HEK293 (cell line): ENCODE data around the gene IGF2BP2.

ENCODE experiments used
- CTCF ChIA-PET: fragments of 350-600 bp; formaldehyde crosslinking; extraction: SDS; loops from one replicate; lab custom pipeline; 2021; ENCODE audit warnings: antibody characterized with exemption; lab: Yijun Ruan, JAX
- POLR2A ChIA-PET: fragments of 300-600 bp; formaldehyde crosslinking; extraction: SDS; loops from one replicate; lab custom pipeline; 2020; ENCODE audit warnings: antibody characterized with exemption, inconsistent platforms; lab: Yijun Ruan, JAX
- H3K27ac ChIP-seq: fragments of 200-500 bp; sonication (Bioruptor generic); 2 replicates; pipeline ENCODE4 v1.5.1; 2014; ENCODE audit warnings: low read depth, low read length, control low read depth, inconsistent platforms; ENCODE audit errors: extremely low read depth
- H3K36me3 ChIP-seq, 2 experiments: fragments of 200-500 bp in 1 of 2; sonication (Bioruptor generic) in 1 of 2; 1 replicate in 1 of 2; 2 replicates in 1 of 2; pipeline ENCODE4 v1.5.1; 2014 to 2017; ENCODE audit warnings: inconsistent platforms in 2 of 2, low read length in 2 of 2; ENCODE audit not compliant: control insufficient read depth in 2 of 2, insufficient read depth in 1 of 2
- H3K4me1 ChIP-seq: fragments of 200-500 bp; sonication (Bioruptor generic); 2 replicates; pipeline ENCODE4 v1.5.1; 2014; ENCODE audit warnings: mild to moderate bottlenecking, low read length, inconsistent platforms; ENCODE audit not compliant: control insufficient read depth, insufficient read depth
- H3K4me3 ChIP-seq: 2 replicates; pipeline ENCODE4 v1.5.1; 2011; ENCODE audit warnings: low read depth, mild to moderate bottlenecking, control low read depth, low read length, moderate library complexity
- H3K9me3 ChIP-seq: fragments of 200-500 bp; sonication (Bioruptor generic); 2 replicates; pipeline ENCODE4 v1.5.1; 2014; ENCODE audit warnings: low read depth, low read length, inconsistent platforms; ENCODE audit not compliant: control insufficient read depth, insufficient read depth
- GFI1B ChIP-seq: fragments of 450-650 bp; formaldehyde crosslinking; IDR thresholded peaks from 2 replicates; pipeline ENCODE4 v1.5.1; 2016; ENCODE audit warnings: missing biosample characterization, missing genetic modification characterization
- KLF7 ChIP-seq: fragments of 450-650 bp; formaldehyde crosslinking; IDR thresholded peaks from 2 replicates; pipeline ENCODE4 v1.5.1; 2016; ENCODE audit warnings: missing biosample characterization, missing genetic modification characterization, borderline replicate concordance
- PRDM10 ChIP-seq: fragments of 450-650 bp; formaldehyde crosslinking; IDR thresholded peaks from 2 replicates; pipeline ENCODE4 v1.5.1; 2016; ENCODE audit warnings: missing biosample characterization, missing genetic modification characterization
- REST ChIP-seq: fragments of 450-650 bp; formaldehyde crosslinking; IDR thresholded peaks from 2 replicates; pipeline ENCODE4 v1.5.1; 2016; ENCODE audit warnings: missing biosample characterization, missing genetic modification characterization
- SCRT2 ChIP-seq: fragments of 450-650 bp; formaldehyde crosslinking; IDR thresholded peaks from 2 replicates; pipeline ENCODE4 v1.5.1; 2016; ENCODE audit warnings: missing biosample characterization, missing genetic modification characterization
- YY1 ChIP-seq: fragments of 450-650 bp; formaldehyde crosslinking; IDR thresholded peaks from 2 replicates; pipeline ENCODE4 v1.5.1; 2018; ENCODE audit warnings: missing biosample characterization, missing genetic modification characterization
- ZNF10 ChIP-seq: fragments of 450-650 bp; formaldehyde crosslinking; IDR thresholded peaks from 2 replicates; pipeline ENCODE4 v1.5.1; 2017; ENCODE audit warnings: missing biosample characterization, missing genetic modification characterization
- ZNF133 ChIP-seq: fragments of 450-650 bp; formaldehyde crosslinking; IDR thresholded peaks from 2 replicates; pipeline ENCODE4 v1.5.1; 2016; ENCODE audit warnings: missing biosample characterization, missing genetic modification characterization
- ZNF146 ChIP-seq: fragments of 450-650 bp; formaldehyde crosslinking; IDR thresholded peaks from 2 replicates; pipeline ENCODE4 v1.5.1; 2016; ENCODE audit warnings: missing biosample characterization, missing genetic modification characterization
- ZNF174 ChIP-seq: fragments of 450-650 bp; formaldehyde crosslinking; IDR thresholded peaks from 2 replicates; pipeline ENCODE4 v1.5.0; 2017; ENCODE audit warnings: missing biosample characterization, mild to moderate bottlenecking, missing genetic modification characterization
- ZNF175 ChIP-seq: fragments of 450-650 bp; formaldehyde crosslinking; IDR thresholded peaks from 2 replicates; pipeline ENCODE4 v1.5.1; 2016; ENCODE audit warnings: missing biosample characterization, missing genetic modification characterization
- ZNF324 ChIP-seq: fragments of 450-650 bp; formaldehyde crosslinking; IDR thresholded peaks from 2 replicates; pipeline ENCODE4 v1.5.1; 2016; ENCODE audit warnings: missing biosample characterization, missing genetic modification characterization
- ZNF362 ChIP-seq: fragments of 450-650 bp; formaldehyde crosslinking; IDR thresholded peaks from 2 replicates; pipeline ENCODE4 v1.5.1; 2016; ENCODE audit warnings: missing biosample characterization, missing genetic modification characterization
- ZNF423 ChIP-seq: fragments of 450-650 bp; formaldehyde crosslinking; IDR thresholded peaks from 2 replicates; pipeline ENCODE4 v1.5.1; 2016; ENCODE audit warnings: missing biosample characterization, missing genetic modification characterization
- ZNF514 ChIP-seq: fragments of 450-650 bp; formaldehyde crosslinking; IDR thresholded peaks from 2 replicates; pipeline ENCODE4 v1.5.1; 2016; ENCODE audit warnings: missing biosample characterization, missing genetic modification characterization
- ZNF518A ChIP-seq: fragments of 450-650 bp; formaldehyde crosslinking; conservative IDR thresholded peaks from 2 replicates; pipeline ENCODE4 v1.5.1; 2016; ENCODE audit warnings: low read depth, missing biosample characterization, missing genetic modification characterization
- ZNF558 ChIP-seq: fragments of 450-650 bp; formaldehyde crosslinking; IDR thresholded peaks from 2 replicates; pipeline ENCODE4 v1.5.1; 2016; ENCODE audit warnings: missing biosample characterization, missing genetic modification characterization
- ZSCAN4 ChIP-seq: fragments of 450-650 bp; formaldehyde crosslinking; IDR thresholded peaks from 2 replicates; pipeline ENCODE4 v1.5.1; 2017; ENCODE audit warnings: missing biosample characterization, missing genetic modification characterization

Gene IGF2BP2

GRCh38 chr3:185837414-185837813, 12.6 kb upstream of the IGF2BP2 start (continued):
- TF ChIP-seq ZNF362 (tag by site-specific recombination) = no peak
- TF ChIP-seq ZNF174 (tag by site-specific recombination) = no peak
- TF ChIP-seq, all 188 proteins: peak for 1

- Histone ChIP-seq H3K9me3 (no peaks in the 10 kb centered on the region), H3K4me3 (no peak overlapping the region), H3K4me1 (no peaks in the 10 kb centered on the region), H3K27ac (no peak overlapping the region), H3K36me3 (peaks cover 0 to 12% of the 10 kb centered on the region in 2 experiments; a peak in 1 of 3 replicates)
- TF ChIP-seq ZNF324 = no peak
- no peak for TF ChIP-seq ZNF558 (tag by site-specific recombination)
- ChIA-PET CTCF (no interaction called here), POLR2A (no interaction called here)
These were observed 7.1 kb upstream of the IGF2BP2 start for GRCh38 chr3:185831990-185832389.

- no peak for TF ChIP-seq YY1 (tag by site-specific recombination)
- TF ChIP-seq ZNF10 (tag by site-specific recombination) = no peak
- no peak for TF ChIP-seq KLF7 (tag by site-specific recombination)
- no peak for TF ChIP-seq REST (tag by site-specific recombination)
- no peak for TF ChIP-seq SCRT2
- no peak for TF ChIP-seq ZNF423
- no peak for TF ChIP-seq ZNF514 (tag by site-specific recombination)
- TF ChIP-seq ZNF518A (tag by site-specific recombination) = no peak
- TF ChIP-seq ZSCAN4 (tag by site-specific recombination) = no peak
- TF ChIP-seq GFI1B (tag by site-specific recombination) = no peak
- TF ChIP-seq ZNF175 (tag by site-specific recombination) = no peak
- TF ChIP-seq ZNF133 (tag by site-specific recombination) = no peak
- TF ChIP-seq ZNF146 (tag by site-specific recombination) = no peak
- no peak for TF ChIP-seq PRDM10 (tag by site-specific recombination)
- no peak overlapping the region for H3K4me3 ChIP-seq
- H3K36me3 ChIP-seq = peaks cover 0 to 12% of the 10 kb centered on the region in 2 experiments; a peak in 1 of 3 replicates
- CTCF ChIA-PET = no interaction called here
- H3K9me3 ChIP-seq = no peaks in the 10 kb centered on the region
- no peaks in the 10 kb centered on the region for H3K4me1 ChIP-seq
- POLR2A ChIA-PET = no interaction called here
- H3K27ac ChIP-seq = no peak overlapping the region
These were observed 6.4 kb upstream of the IGF2BP2 start for GRCh38 chr3:185831195-185831594.
